Upper lobe of left lung (tissue), 6 donors: ENCODE measurements around the gene OTOG. TPM values are rescaled to one million over a fixed set of nuclear protein-coding genes. Genes with fewer than 3 reads are reported as not detected.

Experiments used
- ATAC-seq, 2 donors: fragments of 200-7000 bp; cut with Tn5 transposase; one replicate each; pipeline ENCODE4 v1.9.1; 2022; ENCODE audit warnings: mild to moderate bottlenecking in 2 of 2, moderate library complexity in 2 of 2; ENCODE audit not compliant: low FRiP score in 2 of 2
- DNase-seq, 2 donors: peaks; one replicate each; pipeline ENCODE4 v3.0.0-alpha.2; 2019 to 2020
- H3K27ac ChIP-seq, 4 donors: fragments of 200-600 bp; sonication (generic); one replicate each; pipeline ENCODE4 v1.5.1; 2016 to 2019
- H3K27me3 ChIP-seq, 4 donors: fragments of 200-600 bp; sonication (generic); one replicate each; pipeline ENCODE4 v1.5.1; 2017 to 2019
- H3K36me3 ChIP-seq, 4 donors: fragments of 200-600 bp; sonication (generic); one replicate each; pipeline ENCODE4 v1.5.1; 2016 to 2019
- H3K4me1 ChIP-seq, 4 donors: fragments of 200-600 bp; sonication (generic); one replicate each; pipeline ENCODE4 v1.5.1; 2018 to 2019
- H3K4me3 ChIP-seq, 4 donors: fragments of 200-600 bp; sonication (generic); one replicate each; pipeline ENCODE4 v1.5.1; 2017 to 2019; ENCODE audit warnings: mild to moderate bottlenecking in 2 of 4, moderate library complexity in 1 of 4
- H3K9me3 ChIP-seq, 4 donors: fragments of 200-600 bp; sonication (generic); one replicate each; pipeline ENCODE4 v1.5.1; 2018 to 2019
- CTCF ChIP-seq, 6 experiments: fragments of 450-650 bp in 4 of 6; fragments of 200-600 bp in 2 of 6; sonication (generic) in 2 of 6; IDR thresholded peaks; one replicate each; pipeline ENCODE4 v1.5.1; 2016 to 2019; ENCODE audit warnings: antibody characterized with exemption in 6 of 6
- EP300 ChIP-seq, 4 donors: sonication (generic); formaldehyde crosslinking; IDR thresholded peaks; one replicate each; pipeline ENCODE4 v1.5.1; 2017; ENCODE audit warnings: antibody characterized with exemption in 4 of 4, control low read depth in 2 of 4
- POLR2A ChIP-seq, 4 donors: fragments of 450-650 bp; IDR thresholded peaks; one replicate each; pipeline ENCODE4 v1.5.1; 2016 to 2017; ENCODE audit warnings: antibody characterized with exemption in 4 of 4, mild to moderate bottlenecking in 2 of 4
- POLR2AphosphoS5 ChIP-seq, 2 donors: sonication (generic); formaldehyde crosslinking; IDR thresholded peaks; one replicate each; pipeline ENCODE4 v1.5.1; 2017; ENCODE audit warnings: antibody characterized with exemption in 2 of 2
- WGBS, 2 donors: methylation state at CpG; one replicate each; pipeline ENCODE4 v1.1.5; 2017 to 2018; 5-methylcytosine and 5-hydroxymethylcytosine counted together
- total RNA-seq, 6 donors: library from RNA; depleted of rRNA in 4 of 6; stranded (reverse); fragments of >200 nt in 4 of 6; gene quantifications; one replicate each; pipeline versions ENCODE4 v1.1.0 to v1.2.1, GENCODE V29; 2016 to 2021
- donor health status: DM: no; HTN: no; CAD: no; lungs with moderate emphysema.
- donor health status: DM: no; HTN: yes; CAD: no; lungs with severe emphysema.

The OTOG gene
- total RNA-seq, 6 donors from 2014 or later = not detected

GRCh38 chr11:17541330-17541885, 5.7 kb upstream of the OTOG start:
- TF ChIP-seq POLR2A (IDR thresholded peaks at IDR 0.05) (no peak), POLR2AphosphoS5 (IDR thresholded peaks at IDR 0.05) (no peak), EP300 (IDR thresholded peaks at IDR 0.05) (no peak), CTCF (IDR thresholded peaks at IDR 0.05) (no peak)
- peaks cover 0 to 8% (median 5%) of the 10 kb centered on the region in 4 donors for H3K4me1 ChIP-seq
- ATAC-seq = no peak
- 79 to 89% methylated on average over 4 of the region's 4 CpGs for WGBS, 2 donors
- H3K4me3 ChIP-seq = no peak overlapping the region
- H3K36me3 ChIP-seq = no peaks in the 10 kb centered on the region
- H3K9me3 ChIP-seq = no peaks in the 10 kb centered on the region
- DNase-seq = no peak
- peaks cover 0 to 4% (median 0%) of the 10 kb centered on the region in 4 donors for H3K27me3 ChIP-seq
- H3K27ac ChIP-seq = no peak overlapping the region

- Histone ChIP-seq H3K9me3 (no peaks in the 10 kb centered on the region), H3K27me3 (peaks cover 0 to 5% (median 0%) of the 10 kb centered on the region in 4 donors), H3K4me3 (no peak overlapping the region), H3K4me1 (peaks cover 0 to 8% (median 5%) of the 10 kb centered on the region in 4 donors), H3K36me3 (no peaks in the 10 kb centered on the region), H3K27ac (no peak overlapping the region)
- no peak for DNase-seq
- ATAC-seq = no peak
- WGBS, 2 donors = 88 to 93% methylated on average over 4 of the region's 4 CpGs
- no peak for TF ChIP-seq CTCF (IDR thresholded peaks at IDR 0.05)
- no peak for TF ChIP-seq POLR2A (IDR thresholded peaks at IDR 0.05)
- TF ChIP-seq POLR2AphosphoS5 (IDR thresholded peaks at IDR 0.05) = no peak
- TF ChIP-seq EP300 (IDR thresholded peaks at IDR 0.05) = no peak
Measured at GRCh38 chr11:17542249-17542648, 4.8 kb upstream of the OTOG start.

- no peak for DNase-seq
- peaks cover 0 to 8% (median 5%) of the 10 kb centered on the region in 4 donors for H3K4me1 ChIP-seq
- H3K27me3 ChIP-seq = peaks cover 0 to 10% (median 0%) of the 10 kb centered on the region in 4 donors
- WGBS, 2 donors = 91 to 100% methylated on average over 2 of the region's 2 CpGs
- no peaks in the 10 kb centered on the region for H3K36me3 ChIP-seq
- H3K27ac ChIP-seq = no peak overlapping the region
- no peak overlapping the region for H3K4me3 ChIP-seq
- TF ChIP-seq POLR2A (IDR thresholded peaks at IDR 0.05) = no peak
- no peak for TF ChIP-seq POLR2AphosphoS5 (IDR thresholded peaks at IDR 0.05)
- TF ChIP-seq EP300 (IDR thresholded peaks at IDR 0.05) = no peak
- no peak for TF ChIP-seq CTCF (IDR thresholded peaks at IDR 0.05)
- ATAC-seq = no peak
- H3K9me3 ChIP-seq = no peaks in the 10 kb centered on the region
Measured at GRCh38 chr11:17543041-17543440, 4.0 kb upstream of the OTOG start.

GRCh38 chr11:17543574-17544180, 3.4 kb upstream of the OTOG start:
- 17 to 46% methylated on average over 12 to 15 of the region's 17 CpGs for WGBS, 2 donors
- Histone ChIP-seq H3K4me1 (peaks cover 0 to 8% (median 5%) of the 10 kb centered on the region in 4 donors), H3K27ac (no peak overlapping the region), H3K27me3 (peaks cover 0 to 10% (median 0%) of the 10 kb centered on the region in 4 donors), H3K4me3 (peak overlapping the region in 3 of 4 donors; percentile 7 to 23 (median 21)), H3K36me3 (no peaks in the 10 kb centered on the region), H3K9me3 (no peaks in the 10 kb centered on the region)
- DNase-seq (no peak), ATAC-seq (no peak)
- no peak for TF ChIP-seq CTCF (IDR thresholded peaks at IDR 0.05)
- TF ChIP-seq POLR2A (IDR thresholded peaks at IDR 0.05) = no peak
- no peak for TF ChIP-seq EP300 (IDR thresholded peaks at IDR 0.05)
- no peak for TF ChIP-seq POLR2AphosphoS5 (IDR thresholded peaks at IDR 0.05)
